Fibroblast of skin of left quadriceps (primary cell): ENCODE results near the gene CD4.

ENCODE experiments used
- DNase-seq, 2 experiments: peaks; one replicate each; pipeline ENCODE4 v3.0.0-alpha.2; 2013; ENCODE audit warnings: low read depth in 2 of 2

The CD4 gene

GRCh38 chr12:6816598-6816997 is 27.3 kb downstream of the CD4 start:
- no peak for DNase-seq

GRCh38 chr12:6817098-6817497 is 27.8 kb downstream of the CD4 start:
- no peak for DNase-seq

GRCh38 chr12:6817662-6818157 is 28.4 kb downstream of the CD4 start:
- DNase-seq: no peak

- no peak for DNase-seq
Observed at GRCh38 chr12:6818222-6818621, 28.9 kb downstream of the CD4 start.

- DNase-seq: no peak
Observed at GRCh38 chr12:6818645-6819044, 29.3 kb downstream of the CD4 start.

GRCh38 chr12:6819106-6820030 is 30.0 kb downstream of the CD4 start:
- no peak for DNase-seq

GRCh38 chr12:6820166-6820565 is 30.8 kb downstream of the CD4 start:
- DNase-seq: no peak

- DNase-seq: no peak
Observed at GRCh38 chr12:6821591-6822425, 32.5 kb downstream of the CD4 start, which contains the start of gene GPR162. Gene GPR162, plus strand, starts transcription at chr12:6821821. Its CDS starts 2,078 bp downstream, at chr12:6823899.

- DNase-seq: no peak
Observed at GRCh38 chr12:6822426-6823135, 33.3 kb downstream of the CD4 start.

GRCh38 chr12:6823182-6824084 is 34.1 kb downstream of the CD4 start:
- DNase-seq: no peak

- no peak for DNase-seq
Observed at GRCh38 chr12:6824085-6824775, 34.9 kb downstream of the CD4 start.

GRCh38 chr12:6824901-6825381 is 35.6 kb downstream of the CD4 start:
- no peak for DNase-seq

GRCh38 chr12:6825398-6826124 is 36.2 kb downstream of the CD4 start:
- peak; percentile 62 to 67 for DNase-seq

GRCh38 chr12:6826125-6826733 is 36.9 kb downstream of the CD4 start:
- no peak for DNase-seq

GRCh38 chr12:6826734-6827436 is 37.6 kb downstream of the CD4 start:
- no peak for DNase-seq

- DNase-seq: peak; percentile 61 to 68
Observed at GRCh38 chr12:6827437-6827911, 38.1 kb downstream of the CD4 start.

- DNase-seq: peak in 1 of 2 experiments; percentile 17
Observed at GRCh38 chr12:6827982-6828780, 38.9 kb downstream of the CD4 start, which contains the start of gene P3H3. Gene P3H3, plus strand, starts transcription at chr12:6828407. Its CDS starts 34 bp downstream, at chr12:6828441.
